Femur (tissue), 1 donor: ENCODE data around the gene FYN.
"Not testable (repeated sequence)": the region's sequence is repeated elsewhere in the genome, so short reads cannot be mapped to it uniquely, and the experiment has no call there.

Experiments
- DNase-seq: peaks from one replicate; pipeline ENCODE4 v3.0.0-alpha.2; 2017

Gene FYN

DNA sequence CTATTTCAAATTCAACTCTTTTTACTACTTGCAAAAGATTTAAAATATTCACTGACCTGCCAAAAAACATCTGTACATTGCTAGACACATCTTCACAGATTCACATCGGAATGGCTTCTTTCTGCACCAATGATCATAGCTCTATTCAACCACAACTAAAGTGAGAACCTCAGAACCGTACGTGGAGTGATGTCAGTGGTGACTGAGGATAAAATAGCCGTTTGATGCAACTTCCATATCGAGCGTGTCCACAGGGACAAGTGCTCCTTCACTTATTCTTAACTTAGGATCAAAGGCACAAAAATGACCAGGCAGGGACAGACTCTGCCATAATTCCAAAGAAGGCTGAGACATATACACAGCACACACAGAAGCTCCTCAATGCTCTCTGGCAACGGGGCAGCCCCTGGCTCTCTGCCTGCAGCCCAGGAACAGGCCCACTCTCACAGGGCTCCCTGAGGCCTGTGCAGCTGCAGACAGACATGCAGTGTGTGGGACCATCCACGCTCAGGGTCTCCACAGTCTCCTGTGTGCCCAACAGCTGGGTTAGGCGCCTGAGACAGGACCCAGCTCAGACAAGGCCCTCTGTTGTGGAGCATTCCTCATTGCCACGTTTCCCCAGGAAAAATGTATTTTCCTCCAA is 22.8 kb downstream of the FYN start:
- DNase-seq: peak; percentile 54

DNA sequence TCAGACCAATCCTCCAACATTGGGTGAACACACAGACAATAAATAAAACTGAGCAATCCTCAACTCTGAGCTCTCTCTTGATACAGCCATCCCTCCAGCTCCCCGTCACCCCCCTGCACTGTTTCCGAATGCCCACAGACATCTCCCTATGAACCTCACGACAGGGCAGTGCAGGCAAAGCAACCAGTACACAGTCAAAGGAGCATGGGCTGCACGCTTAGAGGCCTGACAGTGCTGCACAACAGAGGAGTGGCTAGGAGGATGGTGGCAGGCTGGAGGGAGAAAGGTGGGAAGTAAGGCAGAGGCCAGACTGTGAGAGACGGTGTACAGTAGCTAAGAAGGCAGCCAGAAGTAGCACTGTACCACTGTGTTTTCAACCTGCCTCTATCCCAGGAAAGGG is 24.0 kb downstream of the FYN start:
- no peak for DNase-seq

DNA sequence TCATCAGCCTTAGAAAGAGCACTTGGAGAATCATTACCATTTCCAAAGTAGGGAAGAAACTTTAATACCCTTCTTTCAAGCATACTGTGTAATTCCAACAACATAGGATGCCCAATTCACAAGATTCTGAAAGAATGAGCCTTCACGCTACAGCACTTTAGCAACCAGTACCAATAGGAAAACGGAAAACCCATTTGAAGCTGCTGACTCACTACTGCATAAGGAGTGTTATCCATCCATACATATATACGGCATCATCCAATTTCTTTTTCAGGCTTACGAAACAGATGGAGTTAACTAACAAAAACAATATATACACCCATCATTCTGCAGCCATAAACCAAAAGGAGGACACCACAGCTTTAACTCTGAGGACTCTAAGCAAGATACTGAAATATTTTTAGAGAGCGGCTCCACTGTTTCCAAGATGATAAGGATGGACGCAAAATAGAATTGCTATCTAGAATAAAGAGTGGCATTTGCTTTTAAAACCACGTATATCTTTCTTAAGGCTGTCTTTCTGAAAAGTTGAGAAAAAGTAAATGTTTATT is 24.9 kb downstream of the FYN start:
- DNase-seq: no peak

DNA sequence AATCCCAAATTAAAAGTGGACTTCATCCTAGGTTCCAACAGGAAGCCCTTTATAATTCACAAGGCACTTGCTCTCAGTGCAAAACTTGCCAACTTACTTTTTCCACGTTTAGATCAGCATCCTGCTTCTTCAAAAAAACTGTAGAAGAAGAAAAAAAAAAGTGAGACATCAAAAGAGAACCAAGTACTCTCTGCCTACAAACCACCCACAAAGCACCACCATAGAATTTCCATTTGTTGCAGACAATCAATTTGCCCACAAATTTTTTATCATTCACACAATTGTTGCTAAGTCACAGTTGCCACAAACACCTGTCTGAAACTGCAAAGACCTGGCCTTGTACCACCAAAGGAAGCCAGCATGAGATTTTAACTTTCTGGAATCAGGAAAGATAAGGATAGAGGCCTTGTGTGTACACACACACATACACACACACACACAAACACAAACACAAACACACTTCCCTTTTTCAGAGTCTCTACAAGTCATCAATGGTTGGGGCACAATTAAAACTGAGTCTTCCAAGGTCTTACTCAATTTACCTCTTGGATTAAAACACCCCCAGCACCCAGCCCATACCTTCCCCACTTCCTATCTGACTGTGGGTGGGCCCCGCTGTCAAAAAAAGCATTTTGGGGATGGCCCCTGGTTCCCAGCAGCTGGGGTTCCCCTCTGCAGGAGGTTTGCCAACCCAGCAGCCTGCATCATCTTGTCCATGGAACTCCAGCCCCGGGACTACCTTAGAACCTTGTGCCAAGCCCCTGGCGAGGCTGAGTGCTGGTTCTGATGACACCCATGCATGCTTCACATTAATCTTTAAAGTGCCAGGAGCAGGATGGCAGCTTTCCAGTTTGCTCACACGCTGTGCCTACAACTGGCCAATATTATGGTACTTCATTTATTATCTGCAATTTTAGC is 26.5 kb downstream of the FYN start:
- DNase-seq: no peak

DNA sequence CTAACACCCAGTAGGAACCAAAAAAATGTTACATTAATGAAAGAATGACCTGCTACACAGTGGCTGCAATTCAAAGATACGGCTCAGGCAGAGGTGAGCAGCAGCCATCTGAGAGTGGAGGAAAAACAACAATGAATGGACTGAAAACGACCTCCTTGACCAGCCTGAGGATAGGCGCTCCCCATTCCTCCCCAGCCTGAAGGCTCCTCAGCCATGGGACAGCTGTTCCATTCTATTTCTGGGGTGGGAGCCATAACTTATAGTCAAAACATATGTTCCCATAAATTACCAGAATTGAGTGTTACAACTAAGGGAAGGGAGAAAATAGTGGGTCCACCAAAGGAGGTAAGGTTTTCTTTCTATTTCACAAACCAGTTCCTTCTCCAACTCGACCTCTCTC is 27.2 kb downstream of the FYN start:
- no peak for DNase-seq

DNA sequence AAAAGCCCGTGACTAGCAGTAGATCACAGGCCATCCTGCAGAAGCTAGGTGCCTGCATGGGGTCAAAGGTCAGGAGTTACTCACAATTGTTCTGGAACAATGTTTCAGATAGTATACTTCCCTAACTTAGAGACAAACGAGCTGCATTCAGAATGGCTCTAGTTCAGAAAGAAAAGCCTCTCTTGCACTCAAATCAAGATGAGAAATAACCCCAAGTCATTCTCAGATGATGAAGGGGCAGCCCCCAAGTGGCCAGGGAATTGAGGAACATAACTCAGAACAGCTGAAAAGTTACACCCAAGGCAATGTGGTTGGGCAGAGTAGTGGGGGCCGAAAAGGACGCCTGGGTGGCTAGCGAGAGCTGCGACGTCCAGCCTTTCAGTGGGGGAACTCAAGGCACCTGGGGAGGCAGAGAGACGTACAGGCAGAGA is 27.8 kb downstream of the FYN start:
- DNase-seq: no peak

DNA sequence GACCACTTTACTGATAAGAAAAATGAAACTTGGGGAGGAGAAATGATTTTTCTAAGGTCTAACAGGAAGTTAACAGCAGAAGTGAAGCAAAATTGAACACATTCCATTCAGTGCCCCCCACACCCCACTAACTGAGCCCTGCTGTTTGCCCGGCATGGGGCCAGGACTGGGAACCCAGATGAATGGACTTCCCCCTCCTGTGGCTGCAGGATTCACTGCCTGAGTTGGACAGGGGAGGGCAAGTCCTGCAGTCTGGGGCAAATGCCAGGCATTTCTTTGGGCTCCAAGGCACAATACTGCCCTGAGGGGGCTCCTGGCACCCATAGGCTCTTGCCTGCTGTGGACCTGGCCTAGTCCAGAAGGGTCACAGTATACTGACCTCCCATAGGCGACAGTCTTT is 28.3 kb downstream of the FYN start:
- DNase-seq: no peak

DNA sequence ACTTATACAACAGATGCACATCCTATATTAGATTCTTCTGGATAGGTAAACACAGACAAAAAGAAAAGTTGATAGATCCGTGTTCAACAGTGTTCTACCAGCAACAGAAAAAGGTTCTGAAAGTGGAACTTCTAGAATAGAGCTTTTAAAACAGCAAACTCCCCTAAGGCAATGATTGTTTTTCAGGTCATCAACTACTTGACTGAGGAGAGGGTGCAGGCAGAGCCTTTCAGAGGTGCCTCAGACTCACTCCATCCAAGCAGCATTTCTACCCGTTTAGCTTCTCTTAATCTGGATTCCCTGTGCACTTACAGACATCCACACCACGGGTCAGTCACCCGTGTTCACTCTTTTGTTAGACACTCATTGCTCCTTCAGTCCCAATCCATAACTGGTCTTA is 28.9 kb downstream of the FYN start:
- DNase-seq: no peak

DNA sequence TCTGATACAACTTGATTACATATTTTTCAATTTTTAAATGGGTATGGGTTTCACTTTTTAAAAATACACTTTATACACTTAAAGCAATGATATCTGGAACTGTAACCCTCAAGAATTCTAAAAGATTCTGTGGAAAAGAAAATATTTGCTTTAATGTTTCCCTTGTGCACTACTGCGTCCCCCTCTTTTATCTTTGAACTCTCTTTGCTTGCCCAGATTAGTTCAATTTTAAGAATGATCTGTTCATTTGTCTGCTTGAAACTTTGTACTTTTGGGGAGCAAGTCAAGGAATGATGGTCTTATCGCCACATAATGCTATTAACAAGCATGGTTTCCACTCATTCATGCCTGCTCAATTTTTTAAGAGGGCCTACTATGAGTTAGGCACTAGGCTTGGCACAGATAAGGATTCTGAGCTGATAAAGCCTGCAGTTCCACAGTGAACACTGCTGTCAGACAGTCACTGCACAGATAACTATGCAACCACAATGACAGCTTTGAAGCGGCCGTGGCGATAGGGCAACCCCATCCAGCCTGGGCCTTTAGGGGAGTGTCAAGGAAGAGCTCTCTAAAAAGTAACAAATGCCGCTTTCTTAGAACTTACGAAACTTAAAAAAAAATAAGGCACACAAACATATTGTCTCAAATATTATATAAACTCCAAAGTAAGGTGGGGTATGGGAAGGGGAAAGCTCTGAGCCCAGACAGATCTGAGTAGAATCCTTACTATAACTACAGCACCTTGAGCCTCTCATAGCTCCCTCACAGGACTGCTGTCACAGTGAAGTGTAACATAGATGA is 29.7 kb downstream of the FYN start:
- no peak for DNase-seq

DNA sequence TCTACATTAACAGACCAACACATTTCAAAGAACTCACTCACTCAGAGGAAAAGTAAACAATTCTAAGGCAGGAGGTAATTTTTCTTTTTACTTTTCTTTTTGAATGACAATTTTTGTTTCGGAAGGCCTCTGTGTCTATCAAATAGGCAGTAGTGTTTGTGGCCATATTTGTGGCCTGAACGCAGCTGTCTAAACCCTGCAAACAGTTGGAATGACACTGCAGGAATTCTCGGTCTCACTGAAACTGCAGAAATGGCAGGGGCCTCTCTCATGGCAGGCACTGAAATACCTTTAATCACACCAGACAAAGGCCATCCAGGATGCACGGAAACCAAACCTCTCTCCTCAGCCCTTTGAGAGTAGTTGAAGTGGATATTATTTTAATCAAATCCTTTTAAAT is 30.4 kb downstream of the FYN start:
- peak; percentile 50 for DNase-seq

DNA sequence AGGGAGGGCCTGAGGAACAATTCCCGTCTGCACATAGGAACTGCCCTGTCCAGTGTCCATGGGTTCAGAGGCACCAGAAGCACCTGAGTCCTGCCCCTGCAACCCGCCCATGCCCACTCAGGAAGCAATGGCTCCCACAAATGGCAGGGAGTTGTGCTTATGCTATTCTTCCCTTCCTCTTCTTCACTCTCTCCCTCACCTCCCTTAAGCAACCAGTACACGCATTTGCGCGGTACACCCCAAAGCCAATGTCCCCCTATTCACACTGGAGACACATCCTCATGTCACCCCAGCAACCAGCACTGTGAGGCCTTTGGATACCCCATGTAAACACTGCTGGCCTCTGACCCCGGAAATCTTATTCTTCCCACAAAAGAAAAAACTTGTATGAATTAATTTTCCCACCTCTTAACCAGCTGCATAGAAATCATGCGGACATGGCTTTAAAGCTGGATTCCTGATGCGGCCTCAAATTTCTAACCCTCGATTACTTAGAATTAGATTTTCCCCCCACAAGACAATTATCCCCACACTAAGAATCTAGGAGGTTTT is 30.9 kb downstream of the FYN start:
- no peak for DNase-seq

DNA sequence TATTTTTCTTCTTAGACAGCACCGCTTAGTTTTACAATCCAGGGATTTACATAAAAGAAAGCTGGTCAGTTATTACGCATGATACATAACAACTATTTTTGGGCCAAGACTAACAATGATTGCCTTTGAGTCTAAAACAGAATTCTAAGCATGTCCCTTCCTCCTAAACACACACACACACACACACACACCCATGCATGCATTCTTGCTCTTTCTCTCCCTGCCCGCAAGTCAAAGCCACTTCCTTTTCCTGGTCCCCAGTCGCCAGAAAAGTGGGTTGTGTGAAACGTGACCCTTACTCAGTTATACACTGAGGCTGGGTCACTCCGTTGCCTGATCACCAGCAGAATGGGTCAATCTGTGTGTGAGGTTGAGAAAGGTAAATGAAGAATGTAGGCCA is 31.4 kb downstream of the FYN start:
- peak; percentile 75 for DNase-seq

DNA sequence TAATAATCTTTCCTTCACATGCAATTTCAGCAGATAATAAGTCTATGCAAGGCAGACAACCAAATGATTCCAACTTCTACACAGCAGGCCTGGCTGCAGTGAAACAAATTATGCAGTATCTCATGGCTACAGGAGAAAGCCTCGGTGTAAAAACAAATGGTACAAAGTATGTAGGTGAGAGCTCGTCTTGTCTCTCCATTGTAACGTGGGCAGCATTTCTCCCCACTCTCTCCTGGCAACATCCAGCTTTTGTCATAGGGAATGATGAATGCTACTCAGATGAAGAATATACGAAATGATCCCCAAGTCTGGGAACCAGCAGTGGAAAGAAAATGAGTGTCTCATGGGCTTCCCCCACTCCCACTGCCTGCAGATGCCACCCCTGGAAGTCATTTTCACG is 32.4 kb downstream of the FYN start:
- no peak for DNase-seq

DNA sequence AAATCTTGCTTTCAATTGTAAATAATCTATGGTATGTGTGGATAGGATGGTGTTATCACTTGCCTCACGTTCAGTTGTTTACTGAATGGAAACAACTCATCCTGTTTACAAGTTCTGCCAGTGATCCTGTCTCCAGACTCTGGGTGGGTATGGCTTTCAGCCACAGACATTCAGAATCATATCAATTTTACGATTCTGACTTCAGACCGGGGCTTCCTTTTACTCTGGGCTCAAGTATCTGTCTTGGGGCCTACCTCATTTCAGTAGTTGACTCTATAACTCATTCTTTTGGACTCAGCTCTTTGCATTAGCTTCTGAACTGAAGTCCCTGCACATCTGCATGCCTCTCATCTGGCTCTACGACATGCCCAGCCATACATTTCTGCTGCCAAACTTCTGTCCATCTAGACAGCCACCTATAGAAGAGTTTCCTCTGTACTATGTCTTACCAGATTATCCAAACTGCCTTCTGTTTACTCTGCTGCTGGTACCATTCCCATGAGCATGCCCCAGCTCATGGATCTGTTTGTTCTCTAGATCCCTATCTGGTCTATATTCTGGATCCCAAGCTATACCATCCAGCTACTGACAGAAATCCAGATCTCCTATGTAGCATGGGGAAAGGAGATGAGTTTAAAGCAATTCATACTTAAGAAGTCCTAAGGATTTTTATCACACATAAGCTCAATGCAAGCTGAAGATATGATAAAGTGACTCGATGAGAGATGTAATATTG is 34.3 kb downstream of the FYN start:
- no peak for DNase-seq

DNA sequence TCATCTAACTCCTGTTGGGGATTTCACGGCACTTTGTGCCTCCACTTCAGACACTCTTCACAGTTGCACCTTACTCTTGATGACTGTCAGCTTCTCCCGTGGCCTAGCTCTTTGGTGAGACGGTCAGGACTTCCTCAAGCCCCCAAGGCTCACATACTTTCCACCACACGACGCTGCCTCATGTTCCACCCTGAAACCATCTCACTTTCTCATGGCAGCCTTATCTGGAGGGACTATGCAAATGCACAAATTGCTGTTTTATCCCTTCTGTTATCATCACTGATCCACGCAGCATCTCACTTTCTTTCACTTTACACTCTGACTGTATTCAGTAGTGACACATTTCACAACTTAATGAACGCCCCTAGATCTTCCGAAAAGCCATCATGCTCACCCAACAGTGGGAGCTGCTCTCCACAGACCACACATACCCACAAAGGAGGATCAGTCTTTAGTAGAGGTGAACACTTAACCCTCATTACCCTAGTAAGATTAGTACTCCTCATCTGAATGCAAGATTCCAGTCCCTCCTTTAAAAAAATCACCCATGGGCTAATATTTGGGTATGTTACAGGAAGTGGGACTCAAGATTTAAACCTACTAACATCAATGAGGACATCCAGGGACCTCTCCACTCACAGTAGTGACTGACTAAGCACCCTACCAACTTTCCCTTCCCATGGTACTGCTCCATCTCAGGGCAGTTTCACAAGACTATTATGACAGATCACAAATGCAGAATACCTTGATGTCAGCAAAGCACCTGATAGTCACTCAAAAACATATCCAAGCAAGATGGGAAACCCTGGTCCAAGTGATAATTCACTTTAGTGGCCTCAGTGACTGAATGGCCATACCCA is 35.4 kb downstream of the FYN start:
- no peak for DNase-seq

DNA sequence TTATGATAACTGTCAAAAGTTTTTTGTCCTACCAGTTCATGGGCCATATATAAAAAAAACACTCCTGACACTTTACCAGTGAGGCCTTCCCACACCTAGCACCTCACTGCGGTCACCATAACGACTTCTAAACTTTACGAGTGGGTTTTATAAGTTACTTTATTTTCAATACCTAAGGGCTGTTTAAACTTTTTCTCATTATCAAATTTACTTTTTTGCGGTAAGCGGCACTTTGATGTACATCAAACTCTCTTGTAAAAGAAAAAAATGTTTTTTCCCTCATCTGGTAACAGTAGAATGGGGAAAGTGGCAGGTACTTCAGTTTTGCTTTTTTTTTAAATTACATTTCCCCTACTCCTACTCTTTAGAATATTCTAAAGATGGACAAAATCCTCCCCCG is 36.2 kb downstream of the FYN start:
- no peak for DNase-seq

DNA sequence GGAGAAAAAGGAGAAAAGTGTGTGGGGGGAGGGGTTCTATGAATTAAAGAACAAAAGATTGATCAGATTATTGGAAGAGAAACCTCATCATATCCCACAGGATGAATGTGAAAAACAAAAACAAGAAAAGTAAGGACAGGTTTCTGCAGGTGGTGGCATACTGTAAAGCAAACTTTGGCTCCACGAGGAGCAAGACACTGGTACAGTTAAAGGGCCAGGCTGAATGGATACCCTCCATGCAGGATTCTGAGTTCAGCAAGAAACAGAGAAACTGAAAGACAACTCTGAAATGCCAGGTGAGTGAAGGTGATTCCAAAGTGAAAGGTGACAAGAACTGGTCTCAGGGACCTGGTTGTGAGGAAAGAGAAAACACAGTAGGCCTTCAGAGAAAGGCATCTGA is 37.4 kb downstream of the FYN start:
- DNase-seq: no peak

DNA sequence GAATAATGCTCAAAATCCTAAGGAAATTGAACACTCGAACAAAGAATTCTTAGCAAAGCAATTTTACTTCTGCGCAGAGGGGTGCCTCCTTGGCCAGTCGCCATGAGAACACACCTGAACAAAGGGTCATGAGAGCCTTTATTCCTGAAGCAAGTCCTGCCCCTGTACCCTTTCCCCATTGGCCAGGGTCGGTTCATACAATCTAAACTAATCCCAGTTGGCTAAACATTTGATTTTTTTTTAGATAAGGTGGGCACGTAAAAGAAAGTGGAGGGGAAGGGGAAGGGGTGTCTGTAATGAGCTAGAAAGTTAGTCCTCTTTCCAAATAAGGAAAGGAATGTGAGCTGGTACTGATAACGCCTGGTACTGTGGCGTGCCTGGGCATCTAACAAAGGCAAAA is 37.9 kb downstream of the FYN start:
- DNase-seq: not testable (repeated sequence)

DNA sequence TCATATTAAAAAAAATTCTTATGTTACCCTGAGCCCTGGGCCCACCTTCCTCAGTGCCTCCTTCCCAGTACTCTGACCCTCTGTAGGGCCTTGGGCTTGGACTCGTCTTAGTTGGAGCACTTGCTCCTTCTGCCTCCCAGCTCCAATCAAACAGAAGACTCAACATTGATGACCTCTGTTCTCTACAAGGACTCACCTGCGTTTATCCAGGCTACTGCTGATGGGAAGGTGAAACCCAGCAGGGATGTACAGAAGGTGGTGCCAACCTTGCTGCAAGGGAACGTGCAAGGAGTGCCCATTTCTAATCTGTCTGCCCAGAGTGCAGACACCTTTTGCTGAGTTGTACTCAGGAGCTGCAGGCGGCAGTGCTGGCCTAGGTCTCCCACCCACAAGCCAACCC is 38.9 kb downstream of the FYN start:
- no peak for DNase-seq

DNA sequence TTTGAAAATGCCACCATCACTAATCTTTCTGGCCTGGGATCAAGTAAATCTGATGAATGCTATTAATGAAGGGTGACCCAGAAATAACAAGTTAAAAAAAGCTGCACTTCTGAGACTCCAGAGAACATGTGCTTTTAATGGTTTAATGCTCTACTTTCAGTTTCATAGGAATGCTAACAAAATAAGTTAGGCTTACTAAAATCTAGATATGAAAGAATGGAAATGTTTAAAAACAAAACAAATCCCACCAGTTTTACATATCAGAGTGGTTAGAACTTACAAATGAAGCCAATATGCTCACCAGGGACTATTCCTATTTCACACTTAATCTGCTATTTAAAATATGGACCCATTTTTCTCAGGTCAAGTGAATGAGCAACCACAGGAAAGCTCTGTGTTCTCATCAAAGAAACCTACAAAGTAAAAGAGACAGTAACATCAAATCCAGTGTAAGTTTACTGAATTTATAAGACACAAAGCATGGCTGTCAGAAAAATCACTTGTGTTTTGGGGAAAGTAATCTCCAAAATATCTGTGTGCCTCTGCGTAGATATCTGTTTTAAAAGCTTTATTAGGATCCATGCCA is 40.3 kb downstream of the FYN start:
- DNase-seq: no peak

DNA sequence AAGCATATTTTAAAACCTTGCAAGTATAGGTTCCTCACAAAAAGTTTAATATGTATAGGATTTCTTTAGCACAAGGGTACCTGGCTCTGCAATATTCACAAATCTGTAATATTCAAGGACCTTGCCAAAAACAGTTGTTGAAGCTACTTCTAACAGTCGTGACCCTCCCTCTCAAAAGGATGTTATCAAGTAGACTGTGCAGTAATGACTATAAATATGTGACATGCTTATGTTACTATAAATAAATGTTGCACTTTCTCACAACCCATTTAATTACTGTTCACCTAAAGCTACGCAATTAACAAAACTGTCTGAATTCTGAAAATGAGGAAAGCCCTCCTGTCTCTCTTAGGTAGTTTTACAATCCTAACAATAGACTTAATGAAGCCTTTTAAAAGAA is 41.8 kb downstream of the FYN start:
- DNase-seq: no peak
